ENCODE results near the gene COMMD2. TPM values are rescaled to one million over a fixed set of nuclear protein-coding genes. Genes with fewer than 3 reads are reported as not detected.

COMMD2 gene
- total RNA-seq, 1 experiment from 2014 or later = 35.5 TPM

DNA sequence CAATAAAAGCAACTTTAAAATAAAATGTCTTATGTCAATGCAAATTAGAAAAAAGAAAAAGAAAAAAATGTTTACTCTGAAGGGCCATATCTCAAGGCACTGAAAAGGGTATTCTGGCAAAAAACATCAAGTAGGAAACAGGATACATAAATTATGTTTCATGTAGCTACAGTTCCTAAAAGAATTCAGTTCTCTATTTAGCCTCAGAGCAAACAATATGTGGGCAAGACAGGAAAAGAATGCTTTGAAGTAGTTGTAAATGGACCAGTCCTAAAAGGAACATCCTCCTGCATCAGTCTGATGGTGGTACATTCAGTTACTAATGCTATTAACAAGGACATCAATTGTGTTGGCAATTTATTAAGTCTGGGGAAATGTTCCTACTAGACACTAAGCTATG lies 8.1 kb downstream of the COMMD2 start:
- POLR2A ChIA-PET = interaction anchor here (1.1 kb wide), 1 partner anchor 8 kb away, joined by 3 read pairs; the partner anchor contains the start of gene COMMD2
- H3K9ac ChIP-seq (ENCODE audit: low read length) = no peak overlapping the region
- peaks cover 37 to 42% of the 10 kb centered on the region in 2 experiments for H3K36me3 ChIP-seq (ENCODE audit: control insufficient read depth in 1 of 2, insufficient read depth in 2 of 2, low read length in 2 of 2)
- RAD21 ChIA-PET (ENCODE audit: low non-redundant PET in 1 of 2, low total read pairs in 2 of 2, uncharacterized antibody in 2 of 2, unreplicated experiment in 2 of 2) = no interaction called here
- H3K4me1 ChIP-seq (ENCODE audit: control insufficient read depth in 1 of 2, insufficient read depth in 2 of 2, low read length in 2 of 2) = no peaks in the 10 kb centered on the region
- no peak for ATAC-seq
- H3K4me2 ChIP-seq (ENCODE audit: low read length) = no peak overlapping the region
- no peak overlapping the region for H3K27ac ChIP-seq (ENCODE audit: low read depth, low read length)
- no peak overlapping the region for H3K4me3 ChIP-seq (replicated peaks in 1 of 2; ENCODE audit: low read depth in 1 of 2, low read length in 2 of 2)
- no peaks in the 10 kb centered on the region for H3K9me2 ChIP-seq (ENCODE audit: insufficient read depth)
- no TSS peak for BruUV-seq (replicated peaks)
- H3K27me3 ChIP-seq (ENCODE audit: insufficient read depth, low read length) = no peaks in the 10 kb centered on the region
- CTCF ChIA-PET = no interaction called here
- intact Hi-C loops (cut with micrococcal nuclease) = no loop called here
- no peak for DNase-seq (ENCODE audit: low read depth, low spot score)
- no peaks in the 10 kb centered on the region for H3K9me3 ChIP-seq (ENCODE audit: control insufficient read depth in 1 of 2, insufficient read depth in 1 of 2, low read depth in 1 of 2, low read length in 2 of 2)
- no peak overlapping the region for H2AFZ ChIP-seq (ENCODE audit: low read depth, low read length, poor library complexity, severe bottlenecking)
- H4K20me1 ChIP-seq (ENCODE audit: insufficient read depth) = no peaks in the 10 kb centered on the region
- TF ChIP-seq SRF (IDR thresholded peaks at IDR 0.05; ENCODE audit: low read depth) = no peak
- no peak for TF ChIP-seq RAD21 (IDR thresholded peaks at IDR 0.05; ENCODE audit: low read depth)
- no peak for TF ChIP-seq JUND (IDR thresholded peaks at IDR 0.05)
- TF ChIP-seq POLR2A (IDR thresholded peaks at IDR 0.05; ENCODE audit: borderline replicate concordance, extremely low read depth, insufficient read depth, insufficient read length) = no peak
- TF ChIP-seq TCF7L2 (IDR thresholded peaks at IDR 0.05; ENCODE audit: borderline replicate concordance, extremely low read depth, insufficient read depth, insufficient read length) = no peak
- TF ChIP-seq POLR2AphosphoS5 (IDR thresholded peaks at IDR 0.05; ENCODE audit: low read depth, low read length) = no peak
- TF ChIP-seq CEBPB (IDR thresholded peaks at IDR 0.05; ENCODE audit: low read depth) = no peak
- TF ChIP-seq, protein P1, sequence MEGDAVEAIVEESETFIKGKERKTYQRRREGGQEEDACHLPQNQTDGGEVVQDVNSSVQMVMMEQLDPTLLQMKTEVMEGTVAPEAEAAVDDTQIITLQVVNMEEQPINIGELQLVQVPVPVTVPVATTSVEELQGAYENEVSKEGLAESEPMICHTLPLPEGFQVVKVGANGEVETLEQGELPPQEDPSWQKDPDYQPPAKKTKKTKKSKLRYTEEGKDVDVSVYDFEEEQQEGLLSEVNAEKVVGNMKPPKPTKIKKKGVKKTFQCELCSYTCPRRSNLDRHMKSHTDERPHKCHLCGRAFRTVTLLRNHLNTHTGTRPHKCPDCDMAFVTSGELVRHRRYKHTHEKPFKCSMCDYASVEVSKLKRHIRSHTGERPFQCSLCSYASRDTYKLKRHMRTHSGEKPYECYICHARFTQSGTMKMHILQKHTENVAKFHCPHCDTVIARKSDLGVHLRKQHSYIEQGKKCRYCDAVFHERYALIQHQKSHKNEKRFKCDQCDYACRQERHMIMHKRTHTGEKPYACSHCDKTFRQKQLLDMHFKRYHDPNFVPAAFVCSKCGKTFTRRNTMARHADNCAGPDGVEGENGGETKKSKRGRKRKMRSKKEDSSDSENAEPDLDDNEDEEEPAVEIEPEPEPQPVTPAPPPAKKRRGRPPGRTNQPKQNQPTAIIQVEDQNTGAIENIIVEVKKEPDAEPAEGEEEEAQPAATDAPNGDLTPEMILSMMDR (IDR thresholded peaks at IDR 0.05 in 2 of 3, conservative IDR thresholded peaks at IDR 0.05 in 1 of 3; ENCODE audit: borderline replicate concordance in 1 of 3, insufficient read depth in 1 of 3, low read depth in 2 of 3, low read length in 2 of 3) = no peak
- TF ChIP-seq ZFX (IDR thresholded peaks at IDR 0.05) = no peak
- TF ChIP-seq ZNF274 (IDR thresholded peaks at IDR 0.05; ENCODE audit: low read depth, low read length) = no peak
- no peak for TF ChIP-seq SIN3A (IDR thresholded peaks at IDR 0.05; ENCODE audit: low read depth)
- no peak for TF ChIP-seq YY1 (IDR thresholded peaks at IDR 0.05; ENCODE audit: extremely low read depth, insufficient replicate concordance, low read depth, low read length)
- H3K79me2 ChIP-seq (ENCODE audit: insufficient read depth, low read length) = no peaks in the 10 kb centered on the region; the same call in 1 of the 2 replicates

Data from HCT116 (cell line).